GM19043 (cell line): ENCODE results near the gene C1orf116.

ENCODE experiments used
- ATAC-seq: cut with Tn5 transposase; IDR thresholded peaks from one replicate; pipeline ENCODE4 v1.9.1; 2021; ENCODE audit warnings: low read depth; ENCODE audit not compliant: unreplicated experiment

The C1orf116 gene

GRCh38 chr1:207001492-207002245, 30.9 kb downstream of the C1orf116 start:
- no peak for ATAC-seq

GRCh38 chr1:207000651-207001291, 31.8 kb downstream of the C1orf116 start:
- no peak for ATAC-seq

GRCh38 chr1:206998816-206999215, 33.7 kb downstream of the C1orf116 start:
- ATAC-seq, result no peak

GRCh38 chr1:206992790-206993189, 39.8 kb downstream of the C1orf116 start:
- no peak for ATAC-seq

- no peak for ATAC-seq
Measured at GRCh38 chr1:206987873-206988272, 44.7 kb downstream of the C1orf116 start.

GRCh38 chr1:206986885-206987284, 45.7 kb downstream of the C1orf116 start:
- no peak for ATAC-seq

GRCh38 chr1:206986402-206986801, 46.2 kb downstream of the C1orf116 start:
- ATAC-seq, result no peak

GRCh38 chr1:206985162-206985749, 47.3 kb downstream of the C1orf116 start:
- ATAC-seq, result no peak

GRCh38 chr1:206982216-206982615, 50.3 kb downstream of the C1orf116 start:
- no peak for ATAC-seq

- ATAC-seq, result no peak
Measured at GRCh38 chr1:206979379-206980043, 53.0 kb downstream of the C1orf116 start.

- no peak for ATAC-seq
Measured at GRCh38 chr1:206978259-206978658, 54.3 kb downstream of the C1orf116 start.

- no peak for ATAC-seq
Measured at GRCh38 chr1:206975306-206975705, 57.2 kb downstream of the C1orf116 start.

- no peak for ATAC-seq
Measured at GRCh38 chr1:206974140-206974539, 58.4 kb downstream of the C1orf116 start.

GRCh38 chr1:206972728-206973127, 59.8 kb downstream of the C1orf116 start:
- no peak for ATAC-seq

GRCh38 chr1:206971029-206971655, 61.4 kb downstream of the C1orf116 start:
- peak; percentile 48 for ATAC-seq

GRCh38 chr1:206970446-206970845, 62.1 kb downstream of the C1orf116 start, which contains the start of gene FCAMR:
FCAMR (minus strand) TSS chr1:206970460; CDS start chr1:206970125, 335 bp downstream.
- no peak for ATAC-seq

- no peak for ATAC-seq
Measured at GRCh38 chr1:206969090-206969489, 63.5 kb downstream of the C1orf116 start.
